GM10248 (cell line): ENCODE results near the gene RAPGEF2.

Experiments
- CTCF ChIA-PET: fragments of 300-600 bp; sonication (Branson Sonifier 250); formaldehyde crosslinking; extraction: SDS; loops from one replicate; lab custom pipeline; 2021; ENCODE audit warnings: antibody characterized with exemption; lab: Yijun Ruan, JAX
- POLR2A ChIA-PET: fragments of 350-650 bp; sonication (Branson Sonifier 250); formaldehyde crosslinking; extraction: SDS; loops from one replicate; lab custom pipeline; 2020; ENCODE audit warnings: antibody characterized with exemption; lab: Yijun Ruan, JAX
- DNase-seq: peaks from one replicate; pipeline ENCODE4 v3.0.0; 2012; ENCODE audit errors: extremely low spot score
- TF ChIP-seq, protein P1 (sequence below): IDR thresholded peaks from 2 replicates; pipeline ENCODE4 v1.5.1; 2012; ENCODE audit warnings: mild to moderate bottlenecking, low read depth; ENCODE audit errors: extremely low read depth, missing control alignments, control extremely low read depth

Gene RAPGEF2

DNA sequence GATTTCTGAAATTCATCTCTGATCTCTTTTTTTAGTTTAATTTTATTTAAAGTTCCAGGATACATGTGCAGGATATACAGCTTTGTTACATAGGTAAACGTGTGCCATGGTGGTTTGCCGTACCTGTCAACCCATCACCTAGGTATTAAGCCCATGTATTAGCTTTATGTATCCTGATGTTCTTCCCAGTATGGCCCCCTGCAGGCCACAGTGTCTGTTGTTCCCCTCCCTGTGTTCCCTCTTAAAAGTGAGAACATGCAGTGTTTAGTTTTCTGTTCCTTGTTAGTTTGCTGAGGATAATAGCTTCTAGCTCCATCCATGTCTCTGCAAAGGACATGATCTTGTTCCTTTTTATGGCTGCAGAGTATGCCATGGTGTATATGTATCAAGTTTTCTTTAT lies 153.2 kb downstream of the RAPGEF2 start:
- POLR2A ChIA-PET: no interaction called here
- no peak for DNase-seq
- TF ChIP-seq, protein P1, sequence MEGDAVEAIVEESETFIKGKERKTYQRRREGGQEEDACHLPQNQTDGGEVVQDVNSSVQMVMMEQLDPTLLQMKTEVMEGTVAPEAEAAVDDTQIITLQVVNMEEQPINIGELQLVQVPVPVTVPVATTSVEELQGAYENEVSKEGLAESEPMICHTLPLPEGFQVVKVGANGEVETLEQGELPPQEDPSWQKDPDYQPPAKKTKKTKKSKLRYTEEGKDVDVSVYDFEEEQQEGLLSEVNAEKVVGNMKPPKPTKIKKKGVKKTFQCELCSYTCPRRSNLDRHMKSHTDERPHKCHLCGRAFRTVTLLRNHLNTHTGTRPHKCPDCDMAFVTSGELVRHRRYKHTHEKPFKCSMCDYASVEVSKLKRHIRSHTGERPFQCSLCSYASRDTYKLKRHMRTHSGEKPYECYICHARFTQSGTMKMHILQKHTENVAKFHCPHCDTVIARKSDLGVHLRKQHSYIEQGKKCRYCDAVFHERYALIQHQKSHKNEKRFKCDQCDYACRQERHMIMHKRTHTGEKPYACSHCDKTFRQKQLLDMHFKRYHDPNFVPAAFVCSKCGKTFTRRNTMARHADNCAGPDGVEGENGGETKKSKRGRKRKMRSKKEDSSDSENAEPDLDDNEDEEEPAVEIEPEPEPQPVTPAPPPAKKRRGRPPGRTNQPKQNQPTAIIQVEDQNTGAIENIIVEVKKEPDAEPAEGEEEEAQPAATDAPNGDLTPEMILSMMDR: no peak
- CTCF ChIA-PET: interaction anchor here (1.4 kb wide), 1 partner anchor 13 kb away, joined by 5 read pairs; no protein-coding TSS in a partner anchor

DNA sequence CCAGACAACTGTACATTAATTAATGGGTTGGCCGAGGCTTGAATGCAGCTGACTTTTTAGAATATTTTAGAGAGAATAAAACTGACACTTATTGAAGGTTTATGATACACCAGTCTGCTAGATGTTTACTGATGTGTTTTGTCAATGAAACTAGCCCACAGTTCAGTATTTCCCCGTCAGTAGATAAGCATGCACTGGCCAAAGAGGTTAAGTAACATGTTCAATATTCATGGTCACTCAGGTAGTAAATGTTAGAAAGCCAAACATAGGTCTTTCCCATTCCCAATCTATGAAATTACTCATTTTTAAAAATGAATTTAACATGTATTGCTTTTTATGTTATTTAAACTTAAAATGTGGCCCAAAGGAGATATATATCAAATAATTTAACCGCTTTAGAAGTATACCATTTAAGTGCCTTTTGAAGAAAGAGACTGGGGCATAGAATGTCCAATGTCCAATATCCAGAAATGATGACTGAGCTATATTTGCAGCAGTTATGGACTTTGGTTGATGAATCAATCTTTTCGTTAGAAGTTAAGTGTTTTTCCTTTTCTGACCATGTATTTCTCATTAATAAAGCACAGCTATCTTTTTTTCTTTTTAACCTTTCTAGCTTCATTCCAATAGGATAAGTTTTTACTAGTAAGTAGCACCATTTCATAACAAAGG lies 156.1 kb downstream of the RAPGEF2 start:
- CTCF ChIA-PET: no interaction called here
- TF ChIP-seq, protein P1: no peak
- DNase-seq: no peak
- POLR2A ChIA-PET: no interaction called here

DNA sequence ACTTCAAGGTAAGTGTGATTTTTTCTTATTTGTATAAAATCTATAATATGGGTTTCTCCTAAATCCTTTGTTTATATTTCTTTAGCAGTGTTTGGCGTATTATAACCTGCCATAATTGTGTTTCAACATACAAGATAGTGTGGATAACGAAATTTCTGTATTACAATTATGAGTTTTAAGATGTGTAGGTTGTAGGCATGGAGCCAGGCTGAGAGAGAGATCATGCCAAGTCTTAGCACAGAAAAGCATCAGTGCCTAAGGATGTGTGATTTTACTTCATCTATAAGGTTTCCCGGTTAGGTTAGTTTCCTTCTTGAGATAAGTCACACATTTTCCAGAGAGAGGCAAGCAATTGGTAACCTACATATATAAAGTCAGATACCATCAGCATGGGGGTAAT lies 161.2 kb downstream of the RAPGEF2 start:
- DNase-seq: no peak
- TF ChIP-seq, protein P1: no peak
- ChIA-PET CTCF (no interaction called here), POLR2A (no interaction called here)

DNA sequence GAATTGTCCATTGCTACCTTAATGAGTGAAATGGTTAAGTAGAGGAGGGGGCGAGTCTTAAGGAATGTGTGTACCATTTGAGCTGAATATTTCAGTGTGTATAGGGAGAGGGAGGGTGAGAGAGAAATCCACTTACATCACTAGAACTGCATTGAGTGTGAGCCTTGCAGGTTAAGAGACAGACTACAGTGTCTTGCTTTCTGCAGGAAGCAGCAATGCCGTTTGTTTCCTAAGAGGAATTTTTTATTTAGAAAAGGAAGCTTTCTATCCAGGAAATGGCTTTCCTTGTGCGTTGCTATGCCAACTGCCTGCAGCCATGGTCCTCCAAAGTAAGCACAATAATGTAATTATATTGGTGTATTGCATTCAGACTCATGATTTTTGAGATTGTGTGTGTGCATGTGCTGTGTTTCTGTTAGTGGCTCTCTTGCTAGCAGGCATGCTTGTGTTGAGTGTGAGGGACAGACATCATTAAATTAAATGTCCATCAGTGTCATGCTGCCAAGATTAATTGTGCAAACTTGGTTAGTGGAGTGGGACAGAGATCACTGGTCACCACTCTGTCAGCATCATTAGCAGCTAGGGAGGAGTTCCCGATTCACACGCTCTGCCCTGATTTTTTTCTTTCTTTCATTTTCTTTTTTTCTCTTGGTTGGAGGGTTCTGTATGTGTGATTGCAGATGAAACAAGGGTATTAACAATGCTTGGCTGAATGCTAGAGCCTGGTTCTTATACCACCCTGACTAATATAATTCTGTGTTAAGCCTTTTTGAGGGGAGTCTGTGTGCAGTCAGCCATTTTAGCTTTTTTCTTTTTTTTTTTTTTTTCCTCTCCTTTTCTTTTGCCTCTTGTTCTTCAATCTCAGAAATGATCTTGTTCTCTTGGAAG lies 164.3 kb downstream of the RAPGEF2 start:
- no peak for DNase-seq
- TF ChIP-seq, protein P1: no peak
- ChIA-PET POLR2A (interaction anchor here (0.6 kb wide), 1 partner anchor 553 kb away, joined by 5 read pairs; no protein-coding TSS in a partner anchor), CTCF (interaction anchor here (0.8 to 1.8 kb wide), 5 partner anchors 14 to 64 kb away, joined by 3 to 6 read pairs (median 3); no protein-coding TSS in a partner anchor)

DNA sequence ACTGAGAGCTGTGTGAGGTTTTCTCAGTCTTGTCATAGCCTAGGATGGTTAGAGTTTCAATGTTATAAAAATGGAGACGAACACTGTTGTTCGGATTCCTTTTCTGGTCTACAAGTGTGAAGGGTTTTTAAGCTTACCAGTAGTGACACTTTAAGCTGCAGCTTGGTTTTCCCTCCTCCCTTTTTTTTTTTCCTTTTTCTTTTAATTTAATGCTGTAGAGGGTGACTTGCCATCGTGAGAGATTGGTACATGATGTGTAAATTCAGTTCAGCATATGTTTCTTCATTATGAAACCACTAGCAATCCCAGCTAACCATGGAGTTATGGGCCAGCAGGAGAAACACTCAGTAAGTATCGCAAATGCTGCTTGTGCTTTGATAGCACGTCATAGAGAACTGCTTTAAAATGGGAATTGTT lies 165.0 kb downstream of the RAPGEF2 start:
- TF ChIP-seq, protein P1: no peak
- ChIA-PET CTCF (interaction anchor here (0.8 to 1.8 kb wide), 4 partner anchors 14 to 65 kb away, joined by 3 to 6 read pairs (median 3); no protein-coding TSS in a partner anchor), POLR2A (no interaction called here)
- no peak for DNase-seq

DNA sequence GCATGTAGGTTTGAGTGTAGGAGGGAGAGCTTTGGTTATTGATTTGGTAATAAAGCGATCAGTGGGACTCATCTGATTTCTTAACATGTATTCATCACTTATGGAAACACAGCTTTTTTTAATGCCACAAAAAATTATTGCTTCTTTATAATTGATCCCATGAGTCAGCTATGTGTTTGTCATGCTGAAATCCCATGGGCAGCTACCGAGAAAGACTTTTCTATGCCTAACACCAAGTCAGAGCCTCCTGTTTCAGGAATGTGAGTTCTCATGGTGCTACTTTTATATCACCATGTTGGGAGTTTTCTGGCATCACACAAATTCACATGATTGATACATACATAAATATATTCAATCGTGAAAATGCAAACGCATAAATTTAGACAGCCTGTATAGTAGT lies 165.7 kb downstream of the RAPGEF2 start:
- DNase-seq: no peak
- TF ChIP-seq, protein P1: no peak
- ChIA-PET CTCF (interaction anchor here (1.1 to 1.3 kb wide), 2 partner anchors 13 to 16 kb away, joined by 3 read pairs; no protein-coding TSS in a partner anchor), POLR2A (no interaction called here)
